Esophagus squamous epithelium (tissue), 5 donors: ENCODE measurements around the gene GRIP1. TPM values are rescaled to one million over a fixed set of nuclear protein-coding genes. Genes with fewer than 3 reads are reported as not detected.

ENCODE experiments used
- DNase-seq: peaks from one replicate; lab custom pipeline; 2025; lab: John Stamatoyannopoulos, UW
- H3K27ac ChIP-seq, 4 donors: fragments of 200-600 bp; sonication (generic); one replicate each; pipeline ENCODE4 v1.5.1; 2016 to 2019; ENCODE audit warnings: mild to moderate bottlenecking in 1 of 4
- H3K27me3 ChIP-seq, 4 donors: fragments of 200-600 bp; sonication (generic); 1 replicate in 3 of 4; 2 replicates in 1 of 4; pipeline versions ENCODE4 v1.5.1 to v1.6.0; 2017 to 2021; ENCODE audit warnings: antibody characterized with exemption in 1 of 4
- H3K36me3 ChIP-seq, 3 donors: fragments of 200-600 bp; sonication (generic); one replicate each; pipeline ENCODE4 v1.5.1; 2016 to 2019
- H3K4me1 ChIP-seq, 3 donors: fragments of 200-600 bp; sonication (generic); one replicate each; pipeline ENCODE4 v1.5.1; 2017 to 2019
- H3K4me3 ChIP-seq, 4 donors: fragments of 200-600 bp; sonication (generic); 1 replicate in 3 of 4; 2 replicates in 1 of 4; pipeline ENCODE4 v1.5.1; 2016 to 2019; ENCODE audit warnings: mild to moderate bottlenecking in 2 of 4, moderate library complexity in 1 of 4
- H3K9me3 ChIP-seq, 3 donors: fragments of 200-600 bp; sonication (generic); one replicate each; pipeline ENCODE4 v1.5.1; 2016 to 2019
- POLR2A ChIP-seq, 4 donors: fragments of 450-650 bp; IDR thresholded peaks; one replicate each; pipeline ENCODE4 v1.6.1; 2017; ENCODE audit warnings: antibody characterized with exemption in 4 of 4, mild to moderate bottlenecking in 4 of 4, moderate library complexity in 3 of 4
- WGBS, 2 donors: methylation state at CpG; one replicate each; pipeline ENCODE4 v1.1.5; 2018; 5-methylcytosine and 5-hydroxymethylcytosine counted together
- intact Hi-C: fragments of 100-400 bp; cut with DNase I; formaldehyde crosslinking; loops from one replicate; pipeline ENCODE4 v1.15.0; 2022
- small RNA-seq, 4 donors: library from RNA; depleted of rRNA; stranded (forward); fragments of <200 nt; gene quantifications; one replicate each; pipeline ENCODE3, GENCODE V24; 2016
- total RNA-seq, 4 donors: library from RNA; depleted of rRNA; stranded (reverse); fragments of >200 nt; gene quantifications; one replicate each; pipeline ENCODE4 v1.1.0, GENCODE V29; 2016
- TF ChIP-seq, protein P1 (sequence below), 6 experiments: fragments of 450-650 bp in 4 of 6; fragments of 200-600 bp in 2 of 6; sonication (generic) in 2 of 6; IDR thresholded peaks; one replicate each; pipeline ENCODE4 v1.5.1; 2016 to 2019; ENCODE audit warnings: antibody characterized with exemption in 6 of 6, mild to moderate bottlenecking in 4 of 6, moderate library complexity in 4 of 6
- donor health status: DM: yes; HTN: yes; CAD: no.

Gene GRIP1
- total RNA-seq, 4 donors from 2014 or later, result 4.9 to 15.9 (median 11.0) TPM

DNA sequence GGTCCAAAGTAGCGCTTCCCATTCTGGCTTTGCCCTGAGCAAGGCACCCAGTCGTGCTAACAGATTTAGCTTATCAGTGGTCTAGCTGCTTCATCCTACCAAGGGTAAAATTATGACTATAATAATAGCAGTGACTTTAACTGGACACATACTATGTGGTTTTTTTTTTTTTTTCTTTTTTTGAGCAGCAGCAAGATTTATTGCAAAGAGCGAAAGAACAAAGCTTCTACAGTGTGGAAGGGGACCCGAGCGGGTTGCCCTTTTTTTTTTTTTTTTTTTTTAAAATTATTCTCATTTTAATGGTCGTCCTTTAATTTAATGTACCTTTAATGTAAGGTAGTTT lies 376.1 kb downstream of the GRIP1 start:
- no peak for DNase-seq
- Histone ChIP-seq H3K4me1 (peaks cover 0 to 39% (median 8%) of the 10 kb centered on the region in 3 donors), H3K36me3 (peaks cover 0 to 18% (median 0%) of the 10 kb centered on the region in 3 donors), H3K27ac (peak overlapping the region; percentile 70 to 89 (median 88)), H3K4me3 (peak overlapping the region; percentile 46 to 81 (median 77)), H3K27me3 (peaks cover 0 to 5% (median 0%) of the 10 kb centered on the region in 4 donors), H3K9me3 (no peaks in the 10 kb centered on the region)
- WGBS, 2 donors, result 6 to 7% methylated on average over 6 of the region's 6 CpGs
- TF ChIP-seq, protein P1, sequence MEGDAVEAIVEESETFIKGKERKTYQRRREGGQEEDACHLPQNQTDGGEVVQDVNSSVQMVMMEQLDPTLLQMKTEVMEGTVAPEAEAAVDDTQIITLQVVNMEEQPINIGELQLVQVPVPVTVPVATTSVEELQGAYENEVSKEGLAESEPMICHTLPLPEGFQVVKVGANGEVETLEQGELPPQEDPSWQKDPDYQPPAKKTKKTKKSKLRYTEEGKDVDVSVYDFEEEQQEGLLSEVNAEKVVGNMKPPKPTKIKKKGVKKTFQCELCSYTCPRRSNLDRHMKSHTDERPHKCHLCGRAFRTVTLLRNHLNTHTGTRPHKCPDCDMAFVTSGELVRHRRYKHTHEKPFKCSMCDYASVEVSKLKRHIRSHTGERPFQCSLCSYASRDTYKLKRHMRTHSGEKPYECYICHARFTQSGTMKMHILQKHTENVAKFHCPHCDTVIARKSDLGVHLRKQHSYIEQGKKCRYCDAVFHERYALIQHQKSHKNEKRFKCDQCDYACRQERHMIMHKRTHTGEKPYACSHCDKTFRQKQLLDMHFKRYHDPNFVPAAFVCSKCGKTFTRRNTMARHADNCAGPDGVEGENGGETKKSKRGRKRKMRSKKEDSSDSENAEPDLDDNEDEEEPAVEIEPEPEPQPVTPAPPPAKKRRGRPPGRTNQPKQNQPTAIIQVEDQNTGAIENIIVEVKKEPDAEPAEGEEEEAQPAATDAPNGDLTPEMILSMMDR (IDR thresholded peaks at IDR 0.05), result no peak
- no peak for TF ChIP-seq POLR2A (IDR thresholded peaks at IDR 0.05)
- intact Hi-C loops, result no loop called here

DNA sequence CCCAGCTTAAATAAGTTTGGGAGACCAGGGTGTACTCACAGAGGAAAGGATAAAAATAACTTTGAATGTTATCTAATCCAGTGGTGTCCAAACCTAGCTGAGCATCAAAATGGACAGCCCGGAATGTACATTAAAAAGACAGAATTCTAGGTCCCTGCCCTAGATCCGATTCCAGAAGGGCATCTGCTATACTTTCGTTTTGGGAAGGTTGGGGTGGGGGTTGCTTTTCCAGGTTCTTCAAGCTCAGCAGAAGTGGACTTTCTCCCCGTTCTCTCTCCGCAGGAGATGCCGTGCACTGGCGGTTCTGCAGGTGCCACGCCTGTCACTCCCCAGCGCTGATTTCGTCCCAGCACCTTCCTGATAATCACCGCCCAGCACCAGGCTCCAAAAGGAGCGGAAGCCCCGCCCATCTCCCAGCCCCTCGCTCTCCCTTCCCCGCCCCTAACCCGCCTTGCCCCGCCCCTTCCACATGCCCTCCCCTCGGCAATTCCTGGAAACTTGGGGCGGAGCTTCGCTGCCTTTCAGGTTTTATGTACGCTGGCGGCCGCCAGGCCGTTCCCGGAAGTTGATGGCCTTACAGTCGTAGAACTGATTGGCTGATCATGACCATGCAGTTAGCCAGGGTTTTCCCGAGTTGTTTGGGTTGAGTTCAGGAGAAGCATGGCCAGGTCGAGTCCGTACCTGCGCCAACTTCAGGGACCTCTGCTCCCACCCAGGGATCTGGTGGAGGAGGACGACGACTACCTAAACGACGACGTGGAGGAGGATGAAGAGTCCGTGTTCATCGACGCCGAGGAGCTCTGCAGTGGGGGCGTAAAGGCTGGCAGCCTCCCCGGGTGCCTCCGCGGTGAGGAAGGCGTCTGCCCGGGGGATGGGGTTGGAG lies 376.7 kb downstream of the GRIP1 start, which contains the start of gene HELB:
HELB (plus strand) TSS at position 550 of the 883 bp plus-strand sequence; CDS start at position 661, 111 bp downstream.
- TF ChIP-seq POLR2A (IDR thresholded peaks at IDR 0.05), result peak in 1 of 4 donors; percentile 67
- TF ChIP-seq, protein P1 (IDR thresholded peaks at IDR 0.05), result peak in 1 of 6 experiments; percentile 3
- 0 to 1% methylated on average over 11 to 26 of the region's 45 CpGs for WGBS, 2 donors
- Histone ChIP-seq H3K36me3 (peaks cover 0 to 12% (median 0%) of the 10 kb centered on the region in 3 donors), H3K27ac (peak within 1 kb of the TSS; percentile 70 to 89 (median 88)), H3K27me3 (peaks cover 0 to 5% (median 0%) of the 10 kb centered on the region in 4 donors), H3K4me1 (peaks cover 0 to 39% (median 8%) of the 10 kb centered on the region in 3 donors), H3K4me3 (peak within 1 kb of the TSS; percentile 46 to 81 (median 77)), H3K9me3 (no peaks in the 10 kb centered on the region)
- intact Hi-C loops, result no loop called here
- peak; percentile 88 for DNase-seq

DNA sequence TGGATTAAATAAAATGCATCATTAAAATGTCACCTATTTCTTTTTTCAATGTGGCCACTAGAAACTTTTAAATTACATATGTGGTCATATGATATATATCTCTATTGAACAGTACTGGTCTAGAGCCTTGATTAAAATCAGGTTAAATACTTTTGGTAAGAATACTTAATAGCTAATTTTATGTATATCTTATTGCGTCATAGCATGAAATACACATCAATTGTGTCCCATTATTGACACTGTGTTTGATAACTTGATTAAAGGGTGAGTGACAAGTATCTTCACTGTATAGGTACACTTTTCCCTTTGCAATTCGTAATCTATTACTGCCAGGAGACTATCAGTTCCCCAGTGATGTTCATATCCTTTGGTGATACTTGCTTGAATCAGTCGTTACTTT lies 381.0 kb downstream of the GRIP1 start:
- DNase-seq, result no peak
- H3K9me3 ChIP-seq, result no peaks in the 10 kb centered on the region
- TF ChIP-seq, protein P1 (IDR thresholded peaks at IDR 0.05), result no peak
- no peak for TF ChIP-seq POLR2A (IDR thresholded peaks at IDR 0.05)
- intact Hi-C loops, result no loop called here
- no peaks in the 10 kb centered on the region for H3K36me3 ChIP-seq
- peaks cover 0 to 5% (median 0%) of the 10 kb centered on the region in 4 donors for H3K27me3 ChIP-seq
- peaks cover 0 to 13% (median 0%) of the 10 kb centered on the region in 3 donors for H3K4me1 ChIP-seq
- no peak overlapping the region for H3K4me3 ChIP-seq
- no peak overlapping the region for H3K27ac ChIP-seq
- WGBS, 2 donors, result 86 to 88% methylated on average over 3 of the region's 3 CpGs

Small RNAs within 50 kb of the gene (small RNA-seq; reads per million reads assigned to genes)
- 0 reads per million in 4 donors for gene OSBPL9P5
